HEK293 (cell line): ENCODE results near the gene PAQR8.

Experiments used
- CTCF ChIA-PET: fragments of 350-600 bp; formaldehyde crosslinking; extraction: SDS; loops from one replicate; lab custom pipeline; 2021; ENCODE audit warnings: antibody characterized with exemption; lab: Yijun Ruan, JAX
- POLR2A ChIA-PET: fragments of 300-600 bp; formaldehyde crosslinking; extraction: SDS; loops from one replicate; lab custom pipeline; 2020; ENCODE audit warnings: antibody characterized with exemption, inconsistent platforms; lab: Yijun Ruan, JAX
- H3K27ac ChIP-seq: fragments of 200-500 bp; sonication (Bioruptor generic); 2 replicates; pipeline ENCODE4 v1.5.1; 2014; ENCODE audit warnings: low read depth, low read length, control low read depth, inconsistent platforms; ENCODE audit errors: extremely low read depth
- H3K36me3 ChIP-seq, 2 experiments: fragments of 200-500 bp in 1 of 2; sonication (Bioruptor generic) in 1 of 2; 1 replicate in 1 of 2; 2 replicates in 1 of 2; pipeline ENCODE4 v1.5.1; 2014 to 2017; ENCODE audit warnings: inconsistent platforms in 2 of 2, low read length in 2 of 2; ENCODE audit not compliant: control insufficient read depth in 2 of 2, insufficient read depth in 1 of 2
- H3K4me1 ChIP-seq: fragments of 200-500 bp; sonication (Bioruptor generic); 2 replicates; pipeline ENCODE4 v1.5.1; 2014; ENCODE audit warnings: mild to moderate bottlenecking, low read length, inconsistent platforms; ENCODE audit not compliant: control insufficient read depth, insufficient read depth
- H3K4me3 ChIP-seq: 2 replicates; pipeline ENCODE4 v1.5.1; 2011; ENCODE audit warnings: low read depth, mild to moderate bottlenecking, control low read depth, low read length, moderate library complexity
- H3K9me3 ChIP-seq: fragments of 200-500 bp; sonication (Bioruptor generic); 2 replicates; pipeline ENCODE4 v1.5.1; 2014; ENCODE audit warnings: low read depth, low read length, inconsistent platforms; ENCODE audit not compliant: control insufficient read depth, insufficient read depth
- IKZF3 ChIP-seq: fragments of 450-650 bp; IDR thresholded peaks from 2 replicates; pipeline ENCODE4 v1.5.0; 2018; ENCODE audit warnings: missing biosample characterization, mild to moderate bottlenecking, missing genetic modification characterization, moderate library complexity
- RBAK ChIP-seq: fragments of 450-650 bp; formaldehyde crosslinking; IDR thresholded peaks from 2 replicates; pipeline ENCODE4 v1.5.1; 2016; ENCODE audit warnings: missing biosample characterization, missing genetic modification characterization
- SALL2 ChIP-seq: fragments of 450-650 bp; formaldehyde crosslinking; IDR thresholded peaks from 2 replicates; pipeline ENCODE4 v1.5.0; 2017; ENCODE audit warnings: missing biosample characterization, mild to moderate bottlenecking, missing genetic modification characterization, borderline replicate concordance
- WT1 ChIP-seq: fragments of 450-650 bp; formaldehyde crosslinking; IDR thresholded peaks from 2 replicates; pipeline ENCODE4 v1.5.1; 2016; ENCODE audit warnings: missing biosample characterization, missing genetic modification characterization
- ZBTB1 ChIP-seq: fragments of 450-650 bp; formaldehyde crosslinking; IDR thresholded peaks from 2 replicates; pipeline ENCODE4 v1.5.1; 2016; ENCODE audit warnings: missing biosample characterization, missing genetic modification characterization
- ZFP37 ChIP-seq: fragments of 450-650 bp; formaldehyde crosslinking; IDR thresholded peaks from 2 replicates; pipeline ENCODE4 v1.5.1; 2016; ENCODE audit warnings: missing biosample characterization, missing genetic modification characterization
- ZNF133 ChIP-seq: fragments of 450-650 bp; formaldehyde crosslinking; IDR thresholded peaks from 2 replicates; pipeline ENCODE4 v1.5.1; 2016; ENCODE audit warnings: missing biosample characterization, missing genetic modification characterization
- ZNF140 ChIP-seq: fragments of 450-650 bp; formaldehyde crosslinking; IDR thresholded peaks from 2 replicates; pipeline ENCODE4 v1.5.1; 2016; ENCODE audit warnings: missing biosample characterization, missing genetic modification characterization
- ZNF16 ChIP-seq: fragments of 450-650 bp; formaldehyde crosslinking; IDR thresholded peaks from 2 replicates; pipeline ENCODE4 v1.5.1; 2016; ENCODE audit warnings: low read depth, missing biosample characterization, missing genetic modification characterization
- ZNF211 ChIP-seq: fragments of 450-650 bp; formaldehyde crosslinking; IDR thresholded peaks from 2 replicates; pipeline ENCODE4 v1.5.1; 2016; ENCODE audit warnings: low read depth, missing biosample characterization, missing genetic modification characterization
- ZNF266 ChIP-seq: fragments of 450-650 bp; formaldehyde crosslinking; IDR thresholded peaks from 2 replicates; pipeline ENCODE4 v1.5.1; 2016; ENCODE audit warnings: missing biosample characterization, missing genetic modification characterization, low read depth
- ZNF473 ChIP-seq: fragments of 450-650 bp; formaldehyde crosslinking; IDR thresholded peaks from 2 replicates; pipeline ENCODE4 v1.5.1; 2017; ENCODE audit warnings: missing biosample characterization, missing genetic modification characterization
- ZNF529 ChIP-seq: fragments of 450-650 bp; formaldehyde crosslinking; IDR thresholded peaks from 2 replicates; pipeline ENCODE4 v1.5.1; 2017; ENCODE audit warnings: missing genetic modification characterization, missing biosample characterization; ENCODE audit not compliant: insufficient replicate concordance
- ZNF548 ChIP-seq: fragments of 450-650 bp; formaldehyde crosslinking; IDR thresholded peaks from 2 replicates; pipeline ENCODE4 v1.5.1; 2016; ENCODE audit warnings: missing biosample characterization, missing genetic modification characterization
- ZNF549 ChIP-seq: fragments of 450-650 bp; IDR thresholded peaks from 2 replicates; pipeline ENCODE4 v1.5.1; 2018; ENCODE audit warnings: missing biosample characterization, missing genetic modification characterization, mild to moderate bottlenecking, inconsistent platforms, moderate library complexity
- ZNF660 ChIP-seq: fragments of 450-650 bp; IDR thresholded peaks from 2 replicates; pipeline ENCODE4 v1.5.1; 2018; ENCODE audit warnings: missing biosample characterization, mild to moderate bottlenecking, missing genetic modification characterization
- ZNF664 ChIP-seq: fragments of 450-650 bp; formaldehyde crosslinking; IDR thresholded peaks from 2 replicates; pipeline ENCODE4 v1.5.1; 2016; ENCODE audit warnings: missing biosample characterization, missing genetic modification characterization
- ZSCAN30 ChIP-seq: fragments of 450-650 bp; IDR thresholded peaks from 2 replicates; pipeline ENCODE4 v1.5.1; 2018; ENCODE audit warnings: missing biosample characterization, mild to moderate bottlenecking, missing genetic modification characterization, moderate library complexity
- TF ChIP-seq, protein P1 (sequence below): fragments of 450-650 bp; formaldehyde crosslinking; IDR thresholded peaks from 2 replicates; pipeline ENCODE4 v1.5.1; 2016; ENCODE audit warnings: missing biosample characterization, missing genetic modification characterization, borderline replicate concordance
- TF ChIP-seq, protein P2 (sequence below): fragments of 450-650 bp; formaldehyde crosslinking; IDR thresholded peaks from 2 replicates; pipeline ENCODE4 v1.5.1; 2016; ENCODE audit warnings: missing biosample characterization, missing genetic modification characterization
- TF ChIP-seq, protein P3 (sequence below): fragments of 450-650 bp; formaldehyde crosslinking; IDR thresholded peaks from 2 replicates; pipeline ENCODE4 v1.5.1; 2016; ENCODE audit warnings: missing biosample characterization, missing genetic modification characterization, borderline replicate concordance
- TF ChIP-seq, protein P4 (sequence below): fragments of 450-650 bp; formaldehyde crosslinking; IDR thresholded peaks from 2 replicates; pipeline ENCODE4 v1.5.1; 2016; ENCODE audit warnings: missing biosample characterization, missing genetic modification characterization
- TF ChIP-seq, protein P5 (sequence below): fragments of 450-650 bp; formaldehyde crosslinking; IDR thresholded peaks from 2 replicates; pipeline ENCODE4 v1.5.1; 2017; ENCODE audit warnings: missing biosample characterization, missing genetic modification characterization

The PAQR8 gene

DNA sequence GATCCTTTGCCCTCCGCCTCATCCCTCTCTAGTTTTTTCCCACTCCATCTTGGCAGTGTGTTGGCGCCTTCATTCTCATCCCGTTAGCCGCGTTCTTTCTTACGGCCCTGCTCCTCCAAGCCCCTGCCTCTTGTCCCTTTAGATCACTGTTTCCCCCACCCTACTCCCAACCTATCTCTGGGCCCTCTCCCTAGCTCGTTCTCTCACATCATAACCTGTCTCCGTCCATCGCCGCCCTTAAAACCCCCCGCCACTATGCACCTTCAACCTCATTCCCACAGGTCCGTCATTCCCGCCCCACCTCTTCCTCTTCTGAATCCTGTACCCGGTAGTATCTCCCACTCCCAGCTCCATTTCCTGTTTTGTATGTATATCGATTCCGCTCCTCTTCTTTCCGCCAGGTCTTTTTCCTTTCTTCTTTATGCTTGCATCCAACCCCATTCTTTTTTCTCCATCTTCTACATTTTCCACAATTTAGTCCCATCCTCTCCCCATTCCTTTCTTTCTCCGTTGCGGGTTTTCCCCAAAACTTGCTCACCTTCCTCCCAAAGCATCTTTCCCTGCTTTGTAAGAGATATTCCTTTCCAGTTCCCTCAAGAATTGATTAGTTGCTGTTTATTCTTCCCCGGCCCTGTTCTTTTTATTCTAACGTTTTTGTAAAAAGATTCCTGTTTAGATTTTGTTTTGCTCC, 58.9 kb downstream of the PAQR8 start:
- H3K4me3 ChIP-seq, result peak overlapping the region; percentile 66
- peak overlapping the region; percentile 56; the same call in 1 of the 2 replicates for H3K27ac ChIP-seq
- no peaks in the 10 kb centered on the region for H3K9me3 ChIP-seq
- ChIA-PET POLR2A (interaction anchor here (0.7 to 2.5 kb wide), 11 partner anchors 62 to 645 kb away, joined by 3 to 10 read pairs (median 8); partner anchors contain the start of gene MCM3), CTCF (interaction anchor here (0.5 to 8.2 kb wide), 10 partner anchors 12 to 1071 kb away, joined by 3 to 60 read pairs (median 6); no protein-coding TSS in a partner anchor)
- H3K4me1 ChIP-seq, result 0 out of 2 replicates have a peak, but pooled peaks cover 3% of the 10 kb centered on the region
- peaks cover 0 to 9% of the 10 kb centered on the region in 2 experiments; a peak in 1 of 3 replicates for H3K36me3 ChIP-seq
- no peak for TF ChIP-seq ZNF529 (tag by site-specific recombination)
- no peak for TF ChIP-seq WT1 (tag by site-specific recombination)
- TF ChIP-seq ZNF473 (tag by site-specific recombination), result no peak
- TF ChIP-seq ZNF549, result no peak
- no peak for TF ChIP-seq ZNF133
- 0 out of 2 replicates have a peak, but pooled peaks have one; percentile 13 for TF ChIP-seq ZBTB1 (tag by site-specific recombination)
- TF ChIP-seq ZNF211 (tag by site-specific recombination), result no peak
- no peak for TF ChIP-seq RBAK (tag by site-specific recombination)
- peak; percentile 85; the same call in 1 of the 2 replicates for TF ChIP-seq ZFP37 (tag by site-specific recombination)
- no peak for TF ChIP-seq ZNF266 (tag by site-specific recombination)
- no peak for TF ChIP-seq ZSCAN30
- TF ChIP-seq ZNF664 (tag by site-specific recombination), result no peak
- TF ChIP-seq, protein P1, sequence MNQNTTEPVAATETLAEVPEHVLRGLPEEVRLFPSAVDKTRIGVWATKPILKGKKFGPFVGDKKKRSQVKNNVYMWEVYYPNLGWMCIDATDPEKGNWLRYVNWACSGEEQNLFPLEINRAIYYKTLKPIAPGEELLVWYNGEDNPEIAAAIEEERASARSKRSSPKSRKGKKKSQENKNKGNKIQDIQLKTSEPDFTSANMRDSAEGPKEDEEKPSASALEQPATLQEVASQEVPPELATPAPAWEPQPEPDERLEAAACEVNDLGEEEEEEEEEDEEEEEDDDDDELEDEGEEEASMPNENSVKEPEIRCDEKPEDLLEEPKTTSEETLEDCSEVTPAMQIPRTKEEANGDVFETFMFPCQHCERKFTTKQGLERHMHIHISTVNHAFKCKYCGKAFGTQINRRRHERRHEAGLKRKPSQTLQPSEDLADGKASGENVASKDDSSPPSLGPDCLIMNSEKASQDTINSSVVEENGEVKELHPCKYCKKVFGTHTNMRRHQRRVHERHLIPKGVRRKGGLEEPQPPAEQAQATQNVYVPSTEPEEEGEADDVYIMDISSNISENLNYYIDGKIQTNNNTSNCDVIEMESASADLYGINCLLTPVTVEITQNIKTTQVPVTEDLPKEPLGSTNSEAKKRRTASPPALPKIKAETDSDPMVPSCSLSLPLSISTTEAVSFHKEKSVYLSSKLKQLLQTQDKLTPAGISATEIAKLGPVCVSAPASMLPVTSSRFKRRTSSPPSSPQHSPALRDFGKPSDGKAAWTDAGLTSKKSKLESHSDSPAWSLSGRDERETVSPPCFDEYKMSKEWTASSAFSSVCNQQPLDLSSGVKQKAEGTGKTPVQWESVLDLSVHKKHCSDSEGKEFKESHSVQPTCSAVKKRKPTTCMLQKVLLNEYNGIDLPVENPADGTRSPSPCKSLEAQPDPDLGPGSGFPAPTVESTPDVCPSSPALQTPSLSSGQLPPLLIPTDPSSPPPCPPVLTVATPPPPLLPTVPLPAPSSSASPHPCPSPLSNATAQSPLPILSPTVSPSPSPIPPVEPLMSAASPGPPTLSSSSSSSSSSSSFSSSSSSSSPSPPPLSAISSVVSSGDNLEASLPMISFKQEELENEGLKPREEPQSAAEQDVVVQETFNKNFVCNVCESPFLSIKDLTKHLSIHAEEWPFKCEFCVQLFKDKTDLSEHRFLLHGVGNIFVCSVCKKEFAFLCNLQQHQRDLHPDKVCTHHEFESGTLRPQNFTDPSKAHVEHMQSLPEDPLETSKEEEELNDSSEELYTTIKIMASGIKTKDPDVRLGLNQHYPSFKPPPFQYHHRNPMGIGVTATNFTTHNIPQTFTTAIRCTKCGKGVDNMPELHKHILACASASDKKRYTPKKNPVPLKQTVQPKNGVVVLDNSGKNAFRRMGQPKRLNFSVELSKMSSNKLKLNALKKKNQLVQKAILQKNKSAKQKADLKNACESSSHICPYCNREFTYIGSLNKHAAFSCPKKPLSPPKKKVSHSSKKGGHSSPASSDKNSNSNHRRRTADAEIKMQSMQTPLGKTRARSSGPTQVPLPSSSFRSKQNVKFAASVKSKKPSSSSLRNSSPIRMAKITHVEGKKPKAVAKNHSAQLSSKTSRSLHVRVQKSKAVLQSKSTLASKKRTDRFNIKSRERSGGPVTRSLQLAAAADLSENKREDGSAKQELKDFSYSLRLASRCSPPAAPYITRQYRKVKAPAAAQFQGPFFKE (tag by site-specific recombination), result no peak
- TF ChIP-seq, protein P2, sequence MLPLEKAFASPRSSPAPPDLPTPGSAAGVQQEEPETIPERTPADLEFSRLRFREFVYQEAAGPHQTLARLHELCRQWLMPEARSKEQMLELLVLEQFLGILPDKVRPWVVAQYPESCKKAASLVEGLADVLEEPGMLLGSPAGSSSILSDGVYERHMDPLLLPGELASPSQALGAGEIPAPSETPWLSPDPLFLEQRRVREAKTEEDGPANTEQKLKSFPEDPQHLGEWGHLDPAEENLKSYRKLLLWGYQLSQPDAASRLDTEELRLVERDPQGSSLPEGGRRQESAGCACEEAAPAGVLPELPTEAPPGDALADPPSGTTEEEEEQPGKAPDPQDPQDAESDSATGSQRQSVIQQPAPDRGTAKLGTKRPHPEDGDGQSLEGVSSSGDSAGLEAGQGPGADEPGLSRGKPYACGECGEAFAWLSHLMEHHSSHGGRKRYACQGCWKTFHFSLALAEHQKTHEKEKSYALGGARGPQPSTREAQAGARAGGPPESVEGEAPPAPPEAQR (tag by site-specific recombination), result no peak
- TF ChIP-seq ZNF660 (tag by site-specific recombination), result no peak
- TF ChIP-seq, protein P3, sequence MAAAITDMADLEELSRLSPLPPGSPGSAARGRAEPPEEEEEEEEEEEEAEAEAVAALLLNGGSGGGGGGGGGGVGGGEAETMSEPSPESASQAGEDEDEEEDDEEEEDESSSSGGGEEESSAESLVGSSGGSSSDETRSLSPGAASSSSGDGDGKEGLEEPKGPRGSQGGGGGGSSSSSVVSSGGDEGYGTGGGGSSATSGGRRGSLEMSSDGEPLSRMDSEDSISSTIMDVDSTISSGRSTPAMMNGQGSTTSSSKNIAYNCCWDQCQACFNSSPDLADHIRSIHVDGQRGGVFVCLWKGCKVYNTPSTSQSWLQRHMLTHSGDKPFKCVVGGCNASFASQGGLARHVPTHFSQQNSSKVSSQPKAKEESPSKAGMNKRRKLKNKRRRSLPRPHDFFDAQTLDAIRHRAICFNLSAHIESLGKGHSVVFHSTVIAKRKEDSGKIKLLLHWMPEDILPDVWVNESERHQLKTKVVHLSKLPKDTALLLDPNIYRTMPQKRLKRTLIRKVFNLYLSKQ (tag by site-specific recombination), result no peak
- TF ChIP-seq IKZF3 (tag by site-specific recombination), result peak; percentile 84
- no peak for TF ChIP-seq SALL2 (tag by site-specific recombination)
- peak; percentile 56; the same call in 1 of the 2 replicates for TF ChIP-seq ZNF140 (tag by site-specific recombination)
- TF ChIP-seq ZNF16 (tag by site-specific recombination), result no peak
- TF ChIP-seq, protein P4, sequence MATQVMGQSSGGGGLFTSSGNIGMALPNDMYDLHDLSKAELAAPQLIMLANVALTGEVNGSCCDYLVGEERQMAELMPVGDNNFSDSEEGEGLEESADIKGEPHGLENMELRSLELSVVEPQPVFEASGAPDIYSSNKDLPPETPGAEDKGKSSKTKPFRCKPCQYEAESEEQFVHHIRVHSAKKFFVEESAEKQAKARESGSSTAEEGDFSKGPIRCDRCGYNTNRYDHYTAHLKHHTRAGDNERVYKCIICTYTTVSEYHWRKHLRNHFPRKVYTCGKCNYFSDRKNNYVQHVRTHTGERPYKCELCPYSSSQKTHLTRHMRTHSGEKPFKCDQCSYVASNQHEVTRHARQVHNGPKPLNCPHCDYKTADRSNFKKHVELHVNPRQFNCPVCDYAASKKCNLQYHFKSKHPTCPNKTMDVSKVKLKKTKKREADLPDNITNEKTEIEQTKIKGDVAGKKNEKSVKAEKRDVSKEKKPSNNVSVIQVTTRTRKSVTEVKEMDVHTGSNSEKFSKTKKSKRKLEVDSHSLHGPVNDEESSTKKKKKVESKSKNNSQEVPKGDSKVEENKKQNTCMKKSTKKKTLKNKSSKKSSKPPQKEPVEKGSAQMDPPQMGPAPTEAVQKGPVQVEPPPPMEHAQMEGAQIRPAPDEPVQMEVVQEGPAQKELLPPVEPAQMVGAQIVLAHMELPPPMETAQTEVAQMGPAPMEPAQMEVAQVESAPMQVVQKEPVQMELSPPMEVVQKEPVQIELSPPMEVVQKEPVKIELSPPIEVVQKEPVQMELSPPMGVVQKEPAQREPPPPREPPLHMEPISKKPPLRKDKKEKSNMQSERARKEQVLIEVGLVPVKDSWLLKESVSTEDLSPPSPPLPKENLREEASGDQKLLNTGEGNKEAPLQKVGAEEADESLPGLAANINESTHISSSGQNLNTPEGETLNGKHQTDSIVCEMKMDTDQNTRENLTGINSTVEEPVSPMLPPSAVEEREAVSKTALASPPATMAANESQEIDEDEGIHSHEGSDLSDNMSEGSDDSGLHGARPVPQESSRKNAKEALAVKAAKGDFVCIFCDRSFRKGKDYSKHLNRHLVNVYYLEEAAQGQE (tag by site-specific recombination), result peak; percentile 8; the same call in 1 of the 2 replicates
- TF ChIP-seq, protein P5, sequence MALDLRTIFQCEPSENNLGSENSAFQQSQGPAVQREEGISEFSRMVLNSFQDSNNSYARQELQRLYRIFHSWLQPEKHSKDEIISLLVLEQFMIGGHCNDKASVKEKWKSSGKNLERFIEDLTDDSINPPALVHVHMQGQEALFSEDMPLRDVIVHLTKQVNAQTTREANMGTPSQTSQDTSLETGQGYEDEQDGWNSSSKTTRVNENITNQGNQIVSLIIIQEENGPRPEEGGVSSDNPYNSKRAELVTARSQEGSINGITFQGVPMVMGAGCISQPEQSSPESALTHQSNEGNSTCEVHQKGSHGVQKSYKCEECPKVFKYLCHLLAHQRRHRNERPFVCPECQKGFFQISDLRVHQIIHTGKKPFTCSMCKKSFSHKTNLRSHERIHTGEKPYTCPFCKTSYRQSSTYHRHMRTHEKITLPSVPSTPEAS (tag by site-specific recombination), result no peak
- TF ChIP-seq ZNF548 (tag by site-specific recombination), result no peak
